ENCODE results near the gene TMEM140.

- TF ChIP-seq CTCF (IDR thresholded peaks at IDR 0.05) (peak; percentile 31 to 61 (median 54)), POLR2A (IDR thresholded peaks at IDR 0.05) (peak; percentile 26)
These were observed 22.6 kb downstream of the TMEM140 start, which contains the start of gene CYREN for GRCh38 chr7:135170274-135170997.
